ENCODE data around the gene SLC43A3. TPM values are rescaled to one million over a fixed set of nuclear protein-coding genes. Genes with fewer than 3 reads are reported as not detected.

Gene SLC43A3
- total RNA-seq, 1 donor from 2014 or later, result 53.5 TPM

GRCh38 chr11:57419146-57419545 is 7.8 kb downstream of the SLC43A3 start:
- no peak overlapping the region for H3K4me3 ChIP-seq
- intact Hi-C loops (cut with DNase I), result no loop called here
- H3K9me3 ChIP-seq, result no peaks in the 10 kb centered on the region
- no peak for DNase-seq (ENCODE audit: extremely low spot score in 2 of 2)
- H3K27ac ChIP-seq, result no peak overlapping the region
- TF ChIP-seq POLR2A (IDR thresholded peaks at IDR 0.05), result no peak
- TF ChIP-seq POLR2AphosphoS5 (IDR thresholded peaks at IDR 0.05; ENCODE audit: insufficient read depth in 1 of 2, low read depth in 1 of 2), result no peak
- no peak for TF ChIP-seq CTCF (IDR thresholded peaks at IDR 0.05)
- H3K36me3 ChIP-seq, result peaks cover 0 to 56% of the 10 kb centered on the region in 2 donors
- no peaks in the 10 kb centered on the region for H3K27me3 ChIP-seq
- H3K4me1 ChIP-seq, result peaks cover 27% of the 10 kb centered on the region

- H3K9me3 ChIP-seq, result no peaks in the 10 kb centered on the region
- no peaks in the 10 kb centered on the region for H3K27me3 ChIP-seq
- H3K4me3 ChIP-seq, result no peak overlapping the region
- H3K4me1 ChIP-seq, result peaks cover 17% of the 10 kb centered on the region
- TF ChIP-seq POLR2AphosphoS5 (IDR thresholded peaks at IDR 0.05; ENCODE audit: insufficient read depth in 1 of 2, low read depth in 1 of 2) (no peak), CTCF (IDR thresholded peaks at IDR 0.05) (no peak), POLR2A (IDR thresholded peaks at IDR 0.05) (no peak)
- intact Hi-C loops (cut with DNase I), result no loop called here
- no peak for DNase-seq (ENCODE audit: extremely low spot score in 2 of 2)
- H3K36me3 ChIP-seq, result peaks cover 0 to 66% of the 10 kb centered on the region in 2 donors
- H3K27ac ChIP-seq, result no peak overlapping the region
Measured at GRCh38 chr11:57418131-57418530, 8.8 kb downstream of the SLC43A3 start.

DNA sequence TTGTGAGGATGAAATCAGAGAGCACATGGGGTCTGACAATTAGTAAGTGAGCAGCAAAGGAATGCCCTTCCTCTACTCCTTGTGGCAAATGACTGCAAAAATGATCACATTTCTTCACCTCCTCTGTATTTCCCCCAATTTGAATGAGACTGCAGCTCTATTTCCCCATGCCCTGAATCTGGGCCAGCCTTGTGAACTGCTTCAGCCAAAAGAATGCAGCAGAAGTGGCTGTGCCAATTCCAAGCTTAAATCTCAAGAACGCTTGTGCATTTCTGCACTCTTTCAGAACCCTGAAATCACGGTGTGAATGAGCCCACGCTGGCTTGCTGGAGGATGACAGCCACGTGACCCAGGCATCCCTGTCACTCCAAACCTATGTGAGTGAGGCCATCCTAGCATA is 9.9 kb downstream of the SLC43A3 start:
- TF ChIP-seq CTCF (IDR thresholded peaks at IDR 0.05) (no peak), POLR2A (IDR thresholded peaks at IDR 0.05) (no peak)
- peaks cover 16% of the 10 kb centered on the region for H3K4me1 ChIP-seq
- intact Hi-C loops (cut with DNase I), result no loop called here
- no peak overlapping the region for H3K27ac ChIP-seq
- peaks cover 0 to 68% of the 10 kb centered on the region in 2 donors for H3K36me3 ChIP-seq
- no peaks in the 10 kb centered on the region for H3K9me3 ChIP-seq
- H3K4me3 ChIP-seq, result no peak overlapping the region
- DNase-seq (ENCODE audit: extremely low spot score in 2 of 2), result no peak
- H3K27me3 ChIP-seq, result no peaks in the 10 kb centered on the region

- no peak for DNase-seq (ENCODE audit: extremely low spot score in 2 of 2)
- Histone ChIP-seq H3K9me3 (no peaks in the 10 kb centered on the region), H3K4me1 (peaks cover 16% of the 10 kb centered on the region), H3K27ac (no peak overlapping the region), H3K27me3 (no peaks in the 10 kb centered on the region), H3K36me3 (peaks cover 0 to 70% of the 10 kb centered on the region in 2 donors), H3K4me3 (no peak overlapping the region)
- TF ChIP-seq POLR2AphosphoS5 (IDR thresholded peaks at IDR 0.05; ENCODE audit: insufficient read depth in 1 of 2, low read depth in 1 of 2) (no peak), CTCF (IDR thresholded peaks at IDR 0.05) (no peak), POLR2A (IDR thresholded peaks at IDR 0.05) (no peak)
- intact Hi-C loops (cut with DNase I), result no loop called here
Measured at GRCh38 chr11:57416436-57416835, 10.5 kb downstream of the SLC43A3 start.

GRCh38 chr11:57414612-57415212 is 12.2 kb downstream of the SLC43A3 start:
- no peak overlapping the region for H3K27ac ChIP-seq
- no peak for TF ChIP-seq CTCF (IDR thresholded peaks at IDR 0.05)
- no peak for TF ChIP-seq POLR2AphosphoS5 (IDR thresholded peaks at IDR 0.05; ENCODE audit: insufficient read depth in 1 of 2, low read depth in 1 of 2)
- no peak for TF ChIP-seq POLR2A (IDR thresholded peaks at IDR 0.05)
- peaks cover 0 to 77% of the 10 kb centered on the region in 2 donors for H3K36me3 ChIP-seq
- intact Hi-C loops (cut with DNase I), result no loop called here
- DNase-seq (ENCODE audit: extremely low spot score in 2 of 2), result no peak
- no peak overlapping the region for H3K4me3 ChIP-seq
- H3K9me3 ChIP-seq, result no peaks in the 10 kb centered on the region
- no peaks in the 10 kb centered on the region for H3K27me3 ChIP-seq
- H3K4me1 ChIP-seq, result peaks cover 16% of the 10 kb centered on the region

All from vagina (tissue), 2 donors.